ENCODE results near the gene TMEM116.

- no peak for TF ChIP-seq CTCF (conservative IDR thresholded peaks at IDR 0.05; ENCODE audit: low read depth, low read length)
- TF ChIP-seq USF2 (IDR thresholded peaks at IDR 0.05; ENCODE audit: low read depth, low read length), result no peak
- TF ChIP-seq POLR2A (IDR thresholded peaks at IDR 0.05; ENCODE audit: low read depth, low read length), result no peak
- TF ChIP-seq RCOR1 (IDR thresholded peaks at IDR 0.05; ENCODE audit: insufficient replicate concordance, low read length), result no peak
- no peak for TF ChIP-seq SMC3 (IDR thresholded peaks at IDR 0.05; ENCODE audit: low read depth, low read length)
- TF ChIP-seq CEBPB (IDR thresholded peaks at IDR 0.05; ENCODE audit: low read depth, low read length), result no peak
- no peak for TF ChIP-seq RFX5 (IDR thresholded peaks at IDR 0.05; ENCODE audit: low read depth, low read length)
- TF ChIP-seq CHD1 (IDR thresholded peaks at IDR 0.05; ENCODE audit: low read depth, low read length), result no peak
- no peak for TF ChIP-seq BHLHE40 (IDR thresholded peaks at IDR 0.05; ENCODE audit: low read depth, low read length)
- no peak for TF ChIP-seq ELK1 (IDR thresholded peaks at IDR 0.05; ENCODE audit: borderline replicate concordance, low read depth, low read length)
- TF ChIP-seq MAFK (IDR thresholded peaks at IDR 0.05; ENCODE audit: low read depth, low read length), result no peak
- TF ChIP-seq MXI1 (IDR thresholded peaks at IDR 0.05; ENCODE audit: borderline replicate concordance, low read depth, low read length), result no peak
- TF ChIP-seq RAD21 (IDR thresholded peaks at IDR 0.05; ENCODE audit: low read length), result no peak
- TF ChIP-seq MAZ (IDR thresholded peaks at IDR 0.05; ENCODE audit: borderline replicate concordance, low read depth, low read length), result no peak
Measured at GRCh38 chr12:111976860-111977259, 36.1 kb downstream of the TMEM116 start.
